Measurements from ENCODE around the gene HOXC12. TPM values are rescaled to one million over a fixed set of nuclear protein-coding genes. Genes with fewer than 3 reads are reported as not detected.

The HOXC12 gene
- total RNA-seq, 6 donors from 2014 or later: not detected

DNA sequence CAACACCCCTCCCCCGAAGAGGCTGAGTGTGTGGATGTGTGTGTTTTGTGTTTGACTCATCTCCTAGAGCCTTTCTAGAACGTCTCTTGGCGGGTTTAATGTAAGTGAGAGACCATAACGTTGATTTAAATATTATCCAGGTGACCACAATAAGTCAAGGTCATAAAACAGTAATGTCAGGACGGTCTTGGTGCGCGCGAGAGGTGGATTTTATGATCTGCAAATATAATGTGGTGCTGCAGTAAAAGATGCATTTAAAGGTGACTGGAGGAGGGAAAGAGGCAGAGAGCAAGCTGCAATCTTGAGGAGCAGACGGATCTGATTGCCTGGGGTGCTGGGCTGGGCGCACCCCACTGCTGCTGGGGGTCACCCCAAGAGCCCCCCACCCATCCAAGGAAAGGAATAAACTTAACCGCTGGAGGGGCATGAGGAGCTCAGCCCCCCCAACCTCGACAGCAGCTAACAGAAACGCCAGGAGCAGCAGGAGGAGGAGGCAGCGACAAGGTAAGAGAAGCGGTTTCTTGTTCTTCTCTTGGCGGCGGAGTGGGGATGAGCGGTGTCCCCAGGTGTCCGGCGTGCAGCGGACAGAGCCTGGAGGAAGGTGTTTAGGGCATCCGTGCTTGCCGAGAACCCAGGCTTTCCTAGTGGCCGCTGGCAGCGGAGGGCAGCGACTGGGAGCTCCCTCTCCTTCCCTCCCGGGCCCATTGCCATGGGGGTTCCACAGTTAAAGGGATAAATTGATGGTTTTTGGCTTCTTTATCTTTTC is 35.8 kb downstream of the HOXC12 start:
- DNase-seq (no peak), ATAC-seq (ENCODE audit: low FRiP score in 2 of 2) (no peak)
- no peak overlapping the region for H3K27ac ChIP-seq
- H3K4me1 ChIP-seq: peaks cover 24 to 31% (median 28%) of the 10 kb centered on the region in 4 donors
- no peaks in the 10 kb centered on the region for H3K36me3 ChIP-seq
- H3K9me3 ChIP-seq: no peaks in the 10 kb centered on the region
- TF ChIP-seq POLR2A (IDR thresholded peaks at IDR 0.05): no peak
- TF ChIP-seq, protein P1, sequence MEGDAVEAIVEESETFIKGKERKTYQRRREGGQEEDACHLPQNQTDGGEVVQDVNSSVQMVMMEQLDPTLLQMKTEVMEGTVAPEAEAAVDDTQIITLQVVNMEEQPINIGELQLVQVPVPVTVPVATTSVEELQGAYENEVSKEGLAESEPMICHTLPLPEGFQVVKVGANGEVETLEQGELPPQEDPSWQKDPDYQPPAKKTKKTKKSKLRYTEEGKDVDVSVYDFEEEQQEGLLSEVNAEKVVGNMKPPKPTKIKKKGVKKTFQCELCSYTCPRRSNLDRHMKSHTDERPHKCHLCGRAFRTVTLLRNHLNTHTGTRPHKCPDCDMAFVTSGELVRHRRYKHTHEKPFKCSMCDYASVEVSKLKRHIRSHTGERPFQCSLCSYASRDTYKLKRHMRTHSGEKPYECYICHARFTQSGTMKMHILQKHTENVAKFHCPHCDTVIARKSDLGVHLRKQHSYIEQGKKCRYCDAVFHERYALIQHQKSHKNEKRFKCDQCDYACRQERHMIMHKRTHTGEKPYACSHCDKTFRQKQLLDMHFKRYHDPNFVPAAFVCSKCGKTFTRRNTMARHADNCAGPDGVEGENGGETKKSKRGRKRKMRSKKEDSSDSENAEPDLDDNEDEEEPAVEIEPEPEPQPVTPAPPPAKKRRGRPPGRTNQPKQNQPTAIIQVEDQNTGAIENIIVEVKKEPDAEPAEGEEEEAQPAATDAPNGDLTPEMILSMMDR (IDR thresholded peaks at IDR 0.05): no peak
- TF ChIP-seq EP300 (IDR thresholded peaks at IDR 0.05): no peak
- TF ChIP-seq POLR2AphosphoS5 (IDR thresholded peaks at IDR 0.05): no peak
- no peak overlapping the region for H3K4me3 ChIP-seq
- WGBS, 2 donors: 8 to 9% methylated on average over 13 to 26 of the region's 27 CpGs
- peaks cover 0 to 93% (median 52%) of the 10 kb centered on the region in 4 donors for H3K27me3 ChIP-seq

- DNase-seq (no peak), ATAC-seq (ENCODE audit: low FRiP score in 2 of 2) (no peak)
- Histone ChIP-seq H3K9me3 (no peaks in the 10 kb centered on the region), H3K4me1 (peaks cover 22 to 31% (median 27%) of the 10 kb centered on the region in 4 donors), H3K27ac (no peak overlapping the region), H3K36me3 (no peaks in the 10 kb centered on the region), H3K4me3 (no peak overlapping the region), H3K27me3 (peaks cover 0 to 89% (median 50%) of the 10 kb centered on the region in 4 donors)
- 1 to 2% methylated on average over 8 of the region's 8 CpGs for WGBS, 2 donors
- no peak for TF ChIP-seq EP300 (IDR thresholded peaks at IDR 0.05)
- TF ChIP-seq, protein P1 (IDR thresholded peaks at IDR 0.05): no peak
- no peak for TF ChIP-seq POLR2AphosphoS5 (IDR thresholded peaks at IDR 0.05)
- no peak for TF ChIP-seq POLR2A (IDR thresholded peaks at IDR 0.05)
Observed at GRCh38 chr12:53991077-53991460, 36.4 kb downstream of the HOXC12 start.

DNA sequence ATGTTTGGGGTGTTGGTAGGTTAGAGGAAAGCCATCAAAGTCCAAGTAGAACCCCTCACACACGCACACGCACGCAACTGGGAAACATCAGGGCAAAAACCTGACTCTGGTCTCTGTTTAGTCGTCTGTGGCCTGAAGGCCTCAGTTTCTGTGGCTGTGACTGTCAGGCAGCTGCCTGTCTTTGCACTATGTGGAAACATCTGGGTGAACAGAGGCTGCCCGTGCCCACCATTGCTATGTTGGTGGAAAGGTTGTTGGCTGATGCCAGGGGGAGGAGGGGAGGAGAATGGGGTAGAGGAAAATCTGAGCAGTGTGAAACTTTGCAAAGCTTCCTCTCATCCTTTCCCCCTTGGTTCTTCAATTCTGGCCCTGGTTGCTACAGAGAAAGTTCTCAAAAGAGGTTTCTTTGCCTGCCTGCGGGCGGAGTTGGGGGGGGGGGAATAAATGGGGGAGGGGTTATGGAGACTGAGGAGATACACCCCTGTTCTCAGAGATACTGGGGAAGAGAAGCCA is 37.7 kb downstream of the HOXC12 start:
- no peaks in the 10 kb centered on the region for H3K36me3 ChIP-seq
- WGBS, 2 donors: 15 to 30% methylated on average over 7 of the region's 7 CpGs
- DNase-seq (no peak), ATAC-seq (ENCODE audit: low FRiP score in 2 of 2) (no peak)
- H3K27ac ChIP-seq: no peak overlapping the region
- peaks cover 2 to 84% (median 51%) of the 10 kb centered on the region in 4 donors for H3K27me3 ChIP-seq
- peaks cover 24 to 38% (median 29%) of the 10 kb centered on the region in 4 donors for H3K4me1 ChIP-seq
- TF ChIP-seq, protein P1 (IDR thresholded peaks at IDR 0.05): no peak
- TF ChIP-seq POLR2AphosphoS5 (IDR thresholded peaks at IDR 0.05) (no peak), POLR2A (IDR thresholded peaks at IDR 0.05) (no peak), EP300 (IDR thresholded peaks at IDR 0.05) (no peak)
- H3K4me3 ChIP-seq: no peak overlapping the region
- no peaks in the 10 kb centered on the region for H3K9me3 ChIP-seq

GRCh38 chr12:53993162-53994008 is 38.7 kb downstream of the HOXC12 start:
- 22 to 27% methylated on average over 18 of the region's 18 CpGs for WGBS, 2 donors
- TF ChIP-seq POLR2A (IDR thresholded peaks at IDR 0.05): no peak
- TF ChIP-seq POLR2AphosphoS5 (IDR thresholded peaks at IDR 0.05): no peak
- TF ChIP-seq, protein P1 (IDR thresholded peaks at IDR 0.05): no peak
- TF ChIP-seq EP300 (IDR thresholded peaks at IDR 0.05): no peak
- Histone ChIP-seq H3K27me3 (peaks cover 2 to 84% (median 55%) of the 10 kb centered on the region in 4 donors), H3K36me3 (no peaks in the 10 kb centered on the region), H3K4me1 (peaks cover 25 to 40% (median 31%) of the 10 kb centered on the region in 4 donors), H3K9me3 (no peaks in the 10 kb centered on the region), H3K27ac (no peak overlapping the region), H3K4me3 (no peak overlapping the region)
- DNase-seq: no peak
- ATAC-seq (ENCODE audit: low FRiP score in 2 of 2): no peak

All from upper lobe of left lung (tissue), 6 donors.